Measurements from ENCODE around the gene ANO2.

Gene ANO2

DNA sequence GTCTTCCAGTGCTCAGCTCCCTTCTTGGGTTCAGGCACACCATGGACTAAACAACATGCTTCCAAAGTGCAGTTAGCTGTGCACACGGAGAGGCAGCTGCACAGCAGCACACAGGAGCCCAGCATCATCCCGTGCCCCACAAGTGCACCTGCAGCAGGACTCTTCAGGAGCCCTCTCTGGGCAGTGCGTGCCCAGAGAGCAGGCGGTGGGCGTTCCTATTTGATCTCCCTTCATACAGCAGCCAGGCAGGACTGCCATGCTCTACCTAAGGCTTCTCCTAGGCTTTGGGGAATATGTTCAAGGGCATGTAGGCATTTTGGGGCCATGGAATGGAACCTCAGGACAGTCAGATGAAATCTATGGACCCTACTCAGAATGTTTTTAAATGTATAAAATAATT is 35.5 kb downstream of the ANO2 start:
- H3K4ac ChIP-seq (ENCODE audit: low read length): no peak overlapping the region
- H4K91ac ChIP-seq (ENCODE audit: low read depth, low read length, poor library complexity): no peak overlapping the region
- no peaks in the 10 kb centered on the region for H3K36me3 ChIP-seq (replicated peaks in 1 of 2; ENCODE audit: control insufficient read depth in 2 of 2, insufficient read depth in 2 of 2, low read length in 2 of 2)
- H3K4me2 ChIP-seq (ENCODE audit: insufficient read depth, low read length, poor library complexity, severe bottlenecking): no peak overlapping the region
- DNase-seq (ENCODE audit: low spot score): no peak
- no peaks in the 10 kb centered on the region for H3K79me1 ChIP-seq (ENCODE audit: low read depth, low read length)
- WGBS, 2 donors (ENCODE audit: extremely low coverage in 2 of 2, insufficient read length in 2 of 2, insufficient replicate concordance in 1 of 2): no CpG with 5 or more reads among the region's 5 CpGs
- no peak overlapping the region for H2BK5ac ChIP-seq (ENCODE audit: low read length)
- H2AK5ac ChIP-seq (ENCODE audit: low read depth, low read length): no peak overlapping the region
- no peaks in the 10 kb centered on the region for H3K9me3 ChIP-seq (replicated peaks in 1 of 2; ENCODE audit: control insufficient read depth in 2 of 2, insufficient read depth in 1 of 2, low read depth in 1 of 2, low read length in 2 of 2)
- no peak overlapping the region for H2AFZ ChIP-seq (ENCODE audit: low read length)
- no peak overlapping the region for H4K8ac ChIP-seq (ENCODE audit: low read depth, low read length)
- no peak overlapping the region for H3K23ac ChIP-seq (ENCODE audit: low read depth, low read length, poor library complexity)
- no peak overlapping the region for H3K27ac ChIP-seq (replicated peaks; ENCODE audit: low read length)
- no peak overlapping the region for H2BK120ac ChIP-seq (ENCODE audit: low read depth, low read length)
- H3K27me3 ChIP-seq (ENCODE audit: control insufficient read depth in 3 of 3, insufficient read depth in 3 of 3, low read depth in 1 of 3, low read length in 3 of 3): no peaks in the 10 kb centered on the region
- no peak overlapping the region for H3K9ac ChIP-seq (ENCODE audit: low read depth, low read length, poor library complexity)
- peaks cover 0 to 6% of the 10 kb centered on the region in 2 donors for H3K4me1 ChIP-seq (ENCODE audit: control insufficient read depth in 2 of 2, insufficient read depth in 1 of 2, low read depth in 1 of 2, low read length in 2 of 2)
- H2BK12ac ChIP-seq (ENCODE audit: low read length): no peak overlapping the region
- no peak overlapping the region for H3K18ac ChIP-seq (ENCODE audit: low read length)
- no peak overlapping the region for H3K14ac ChIP-seq (ENCODE audit: low read length)
- no peak overlapping the region for H3K4me3 ChIP-seq (ENCODE audit: low read length in 2 of 2)
- no peak overlapping the region for H2BK15ac ChIP-seq (ENCODE audit: low read length)

DNA sequence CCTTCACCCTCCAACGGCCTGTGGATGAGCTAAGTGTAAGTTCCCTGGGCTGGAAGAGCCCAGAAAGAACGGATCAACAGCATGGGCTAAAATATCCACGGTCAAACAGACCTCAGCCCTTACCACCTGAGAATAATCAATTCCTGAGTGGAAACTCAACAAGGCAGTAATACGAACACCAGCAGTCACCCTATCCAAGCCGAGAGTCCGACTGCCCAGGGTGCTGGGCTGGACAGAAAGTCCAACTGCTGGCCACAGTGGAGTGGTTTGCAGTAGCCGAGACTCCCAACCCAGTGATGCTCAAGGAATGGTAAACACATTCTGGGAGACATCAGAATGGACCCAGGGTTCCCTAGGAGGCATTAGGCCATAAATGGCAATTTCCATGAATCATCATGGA is 36.8 kb downstream of the ANO2 start:
- Histone ChIP-seq H3K4me1 (ENCODE audit: control insufficient read depth in 2 of 2, insufficient read depth in 1 of 2, low read depth in 1 of 2, low read length in 2 of 2) (peaks cover 0 to 6% of the 10 kb centered on the region in 2 donors), H3K23ac (ENCODE audit: low read depth, low read length, poor library complexity) (no peak overlapping the region), H3K79me1 (ENCODE audit: low read depth, low read length) (no peaks in the 10 kb centered on the region), H3K9ac (ENCODE audit: low read depth, low read length, poor library complexity) (no peak overlapping the region), H3K4me3 (ENCODE audit: low read length in 2 of 2) (no peak overlapping the region), H2BK5ac (ENCODE audit: low read length) (no peak overlapping the region), H2BK12ac (ENCODE audit: low read length) (no peak overlapping the region), H3K27ac (replicated peaks; ENCODE audit: low read length) (no peak overlapping the region), H2AFZ (ENCODE audit: low read length) (no peak overlapping the region), H3K27me3 (ENCODE audit: control insufficient read depth in 3 of 3, insufficient read depth in 3 of 3, low read depth in 1 of 3, low read length in 3 of 3) (no peaks in the 10 kb centered on the region), H2BK120ac (ENCODE audit: low read depth, low read length) (no peak overlapping the region), H3K9me3 (replicated peaks in 1 of 2; ENCODE audit: control insufficient read depth in 2 of 2, insufficient read depth in 1 of 2, low read depth in 1 of 2, low read length in 2 of 2) (no peaks in the 10 kb centered on the region), H2AK5ac (ENCODE audit: low read depth, low read length) (no peak overlapping the region), H3K18ac (ENCODE audit: low read length) (no peak overlapping the region), H3K4me2 (ENCODE audit: insufficient read depth, low read length, poor library complexity, severe bottlenecking) (no peak overlapping the region), H3K36me3 (replicated peaks in 1 of 2; ENCODE audit: control insufficient read depth in 2 of 2, insufficient read depth in 2 of 2, low read length in 2 of 2) (no peaks in the 10 kb centered on the region), H4K91ac (ENCODE audit: low read depth, low read length, poor library complexity) (no peak overlapping the region), H4K8ac (ENCODE audit: low read depth, low read length) (no peak overlapping the region), H3K14ac (ENCODE audit: low read length) (no peak overlapping the region), H3K4ac (ENCODE audit: low read length) (no peak overlapping the region), H2BK15ac (ENCODE audit: low read length) (no peak overlapping the region)
- DNase-seq (ENCODE audit: low spot score): no peak
- no CpG with 5 or more reads among the region's 7 CpGs for WGBS, 2 donors (ENCODE audit: extremely low coverage in 2 of 2, insufficient read length in 2 of 2, insufficient replicate concordance in 1 of 2)

DNA sequence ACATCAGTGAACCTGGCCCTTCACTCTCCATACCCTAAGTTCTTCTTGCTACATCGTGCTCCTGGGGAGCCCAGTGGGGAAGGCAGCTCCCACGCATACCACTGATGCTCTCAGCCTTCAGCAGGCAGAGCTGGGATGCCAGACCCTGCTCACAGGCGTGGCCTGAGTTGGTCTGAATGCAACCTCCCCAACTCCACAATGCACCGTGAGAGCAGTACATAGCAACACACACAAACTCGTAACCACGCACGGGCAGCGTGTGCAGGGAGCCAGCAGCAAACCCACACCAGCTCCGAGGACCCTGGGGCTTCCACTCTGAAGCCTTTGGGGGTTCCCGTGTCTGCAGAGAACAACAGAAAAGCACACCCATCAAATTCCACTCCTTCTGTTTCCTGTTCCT is 37.3 kb downstream of the ANO2 start:
- Histone ChIP-seq H3K27ac (replicated peaks; ENCODE audit: low read length) (no peak overlapping the region), H2AFZ (ENCODE audit: low read length) (no peak overlapping the region), H2BK120ac (ENCODE audit: low read depth, low read length) (no peak overlapping the region), H3K18ac (ENCODE audit: low read length) (no peak overlapping the region), H2BK12ac (ENCODE audit: low read length) (no peak overlapping the region), H3K4me3 (ENCODE audit: low read length in 2 of 2) (no peak overlapping the region), H3K9me3 (replicated peaks in 1 of 2; ENCODE audit: control insufficient read depth in 2 of 2, insufficient read depth in 1 of 2, low read depth in 1 of 2, low read length in 2 of 2) (no peaks in the 10 kb centered on the region), H2BK15ac (ENCODE audit: low read length) (no peak overlapping the region), H3K4me1 (ENCODE audit: control insufficient read depth in 2 of 2, insufficient read depth in 1 of 2, low read depth in 1 of 2, low read length in 2 of 2) (peaks cover 0 to 6% of the 10 kb centered on the region in 2 donors), H4K91ac (ENCODE audit: low read depth, low read length, poor library complexity) (no peak overlapping the region), H3K4ac (ENCODE audit: low read length) (no peak overlapping the region), H2AK5ac (ENCODE audit: low read depth, low read length) (no peak overlapping the region), H3K79me1 (ENCODE audit: low read depth, low read length) (no peaks in the 10 kb centered on the region), H3K36me3 (replicated peaks in 1 of 2; ENCODE audit: control insufficient read depth in 2 of 2, insufficient read depth in 2 of 2, low read length in 2 of 2) (no peaks in the 10 kb centered on the region), H2BK5ac (ENCODE audit: low read length) (no peak overlapping the region), H3K4me2 (ENCODE audit: insufficient read depth, low read length, poor library complexity, severe bottlenecking) (no peak overlapping the region), H3K23ac (ENCODE audit: low read depth, low read length, poor library complexity) (no peak overlapping the region), H4K8ac (ENCODE audit: low read depth, low read length) (no peak overlapping the region), H3K27me3 (ENCODE audit: control insufficient read depth in 3 of 3, insufficient read depth in 3 of 3, low read depth in 1 of 3, low read length in 3 of 3) (no peaks in the 10 kb centered on the region), H3K9ac (ENCODE audit: low read depth, low read length, poor library complexity) (no peak overlapping the region), H3K14ac (ENCODE audit: low read length) (no peak overlapping the region)
- WGBS, 2 donors (ENCODE audit: extremely low coverage in 2 of 2, insufficient read length in 2 of 2, insufficient replicate concordance in 1 of 2): no CpG with 5 or more reads among the region's 10 CpGs
- no peak for DNase-seq (ENCODE audit: low spot score)

DNA sequence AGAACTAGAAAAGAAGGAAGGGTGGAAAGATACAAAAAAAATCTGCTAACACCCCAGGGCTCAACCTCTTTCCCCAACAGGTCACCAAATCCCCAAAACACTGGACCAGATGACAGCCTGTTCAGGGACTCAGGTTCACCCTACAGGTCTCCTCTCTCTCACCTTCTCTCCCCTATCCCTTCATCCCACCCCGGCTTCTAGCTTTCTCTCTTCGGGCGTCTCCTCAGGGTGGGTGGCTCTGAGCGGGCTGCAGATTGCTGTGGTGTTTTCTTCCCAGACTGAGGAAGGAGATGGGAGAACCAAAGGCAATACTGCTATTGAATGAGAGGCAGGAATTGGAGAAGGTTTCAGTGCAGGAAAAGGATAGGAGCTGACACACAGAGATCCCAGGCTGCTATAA is 39.3 kb downstream of the ANO2 start:
- H3K14ac ChIP-seq (ENCODE audit: low read length): no peak overlapping the region
- H4K91ac ChIP-seq (ENCODE audit: low read depth, low read length, poor library complexity): no peak overlapping the region
- H2AFZ ChIP-seq (ENCODE audit: low read length): no peak overlapping the region
- H3K4ac ChIP-seq (ENCODE audit: low read length): no peak overlapping the region
- no peak overlapping the region for H3K23ac ChIP-seq (ENCODE audit: low read depth, low read length, poor library complexity)
- WGBS, 2 donors (ENCODE audit: extremely low coverage in 2 of 2, insufficient read length in 2 of 2, insufficient replicate concordance in 1 of 2): no CpG with 5 or more reads among the region's 4 CpGs
- no peak overlapping the region for H2BK15ac ChIP-seq (ENCODE audit: low read length)
- no peak overlapping the region for H4K8ac ChIP-seq (ENCODE audit: low read depth, low read length)
- no peak overlapping the region for H2BK12ac ChIP-seq (ENCODE audit: low read length)
- H3K9me3 ChIP-seq (replicated peaks in 1 of 2; ENCODE audit: control insufficient read depth in 2 of 2, insufficient read depth in 1 of 2, low read depth in 1 of 2, low read length in 2 of 2): no peaks in the 10 kb centered on the region
- no peak overlapping the region for H3K4me3 ChIP-seq (ENCODE audit: low read length in 2 of 2)
- H2BK120ac ChIP-seq (ENCODE audit: low read depth, low read length): no peak overlapping the region
- H3K27ac ChIP-seq (replicated peaks; ENCODE audit: low read length): no peak overlapping the region
- DNase-seq (ENCODE audit: low spot score): no peak
- H3K79me1 ChIP-seq (ENCODE audit: low read depth, low read length): no peaks in the 10 kb centered on the region
- H3K4me2 ChIP-seq (ENCODE audit: insufficient read depth, low read length, poor library complexity, severe bottlenecking): no peak overlapping the region
- no peak overlapping the region for H3K9ac ChIP-seq (ENCODE audit: low read depth, low read length, poor library complexity)
- no peak overlapping the region for H2BK5ac ChIP-seq (ENCODE audit: low read length)
- H3K4me1 ChIP-seq (ENCODE audit: control insufficient read depth in 2 of 2, insufficient read depth in 1 of 2, low read depth in 1 of 2, low read length in 2 of 2): peaks cover 6 to 8% of the 10 kb centered on the region in 2 donors
- no peak overlapping the region for H3K18ac ChIP-seq (ENCODE audit: low read length)
- no peaks in the 10 kb centered on the region for H3K27me3 ChIP-seq (ENCODE audit: control insufficient read depth in 3 of 3, insufficient read depth in 3 of 3, low read depth in 1 of 3, low read length in 3 of 3)
- H2AK5ac ChIP-seq (ENCODE audit: low read depth, low read length): no peak overlapping the region
- H3K36me3 ChIP-seq (replicated peaks in 1 of 2; ENCODE audit: control insufficient read depth in 2 of 2, insufficient read depth in 2 of 2, low read length in 2 of 2): no peaks in the 10 kb centered on the region
